Measurements from ENCODE around the gene PRKD3. TPM values are rescaled to one million over a fixed set of nuclear protein-coding genes. Genes with fewer than 3 reads are reported as not detected.

PRKD3 gene
- total and polyA plus RNA-seq, 2 of the 13 experiments (the other 11 are each of a cell fraction or from before 2014, with no cell fraction given) = 11.6 to 38.4 TPM

DNA sequence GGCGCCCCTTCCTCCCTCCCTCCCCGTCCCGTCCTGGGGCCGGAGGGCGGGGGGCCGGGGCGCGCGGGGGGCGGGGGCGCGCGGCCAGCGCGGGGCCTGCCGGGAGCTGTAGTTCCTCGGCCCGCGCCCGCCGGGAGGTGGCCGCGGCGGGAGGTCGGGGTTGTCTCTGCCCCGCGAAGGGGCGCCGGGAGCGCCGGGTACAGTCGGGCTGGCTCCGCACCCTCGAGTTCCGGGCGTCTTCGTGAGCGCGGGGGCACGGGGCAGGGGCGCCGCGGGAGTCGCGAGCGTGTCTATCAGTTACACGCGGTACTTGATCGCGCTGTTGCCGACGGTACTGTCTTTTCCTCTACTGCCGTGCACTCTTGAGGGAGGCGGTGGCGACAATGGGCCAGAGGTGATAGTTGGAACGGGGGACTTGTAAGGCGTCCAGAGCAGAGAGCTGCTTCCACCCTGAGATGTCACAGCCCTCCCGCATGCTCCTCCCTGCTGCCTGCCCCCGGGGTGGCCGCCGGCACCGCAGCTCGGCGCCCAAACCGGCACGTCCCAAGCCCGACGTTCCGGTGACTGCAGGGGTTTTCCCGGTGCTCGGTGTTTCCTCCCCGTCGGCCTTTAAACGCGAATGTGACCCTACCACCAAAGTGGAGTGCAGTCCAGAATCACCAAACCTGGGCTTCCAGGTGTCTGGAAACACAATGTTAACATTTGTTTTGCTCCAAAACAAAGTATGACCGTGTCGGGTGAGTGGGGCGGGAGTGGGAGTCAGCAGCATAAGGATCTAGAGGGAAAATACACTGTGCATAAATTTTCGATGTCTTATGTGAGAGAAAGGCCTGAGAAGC, at the start of gene PRKD3 (continued):
- TF ChIP-seq ZNF615 (CRISPR knock-in tag; IDR thresholded peaks at IDR 0.05; ENCODE audit: borderline replicate concordance) = no peak
- TF ChIP-seq, protein P1, sequence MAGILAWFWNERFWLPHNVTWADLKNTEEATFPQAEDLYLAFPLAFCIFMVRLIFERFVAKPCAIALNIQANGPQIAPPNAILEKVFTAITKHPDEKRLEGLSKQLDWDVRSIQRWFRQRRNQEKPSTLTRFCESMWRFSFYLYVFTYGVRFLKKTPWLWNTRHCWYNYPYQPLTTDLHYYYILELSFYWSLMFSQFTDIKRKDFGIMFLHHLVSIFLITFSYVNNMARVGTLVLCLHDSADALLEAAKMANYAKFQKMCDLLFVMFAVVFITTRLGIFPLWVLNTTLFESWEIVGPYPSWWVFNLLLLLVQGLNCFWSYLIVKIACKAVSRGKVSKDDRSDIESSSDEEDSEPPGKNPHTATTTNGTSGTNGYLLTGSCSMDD (CRISPR knock-in tag; IDR thresholded peaks at IDR 0.05) = no peak
- no peak for TF ChIP-seq NFE2L2 (IDR thresholded peaks at IDR 0.05; ENCODE audit: low read length)
- TF ChIP-seq CBX5 (CRISPR knock-in tag; IDR thresholded peaks at IDR 0.05; ENCODE audit: borderline replicate concordance) = no peak
- no peak for TF ChIP-seq MZF1 (CRISPR knock-in tag; IDR thresholded peaks at IDR 0.05; ENCODE audit: borderline replicate concordance)
- TF ChIP-seq HNRNPL (IDR thresholded peaks at IDR 0.05; ENCODE audit: low read depth, low read length) = no peak
- TF ChIP-seq ZFP1 (CRISPR knock-in tag; IDR thresholded peaks at IDR 0.05) = no peak; the same call in 1 of the 2 replicates
- TF ChIP-seq NR2F1 (CRISPR knock-in tag; IDR thresholded peaks at IDR 0.05) = no peak
- TF ChIP-seq KDM1A (CRISPR knock-in tag; IDR thresholded peaks at IDR 0.05) = no peak
- TF ChIP-seq GATA4 (IDR thresholded peaks at IDR 0.05; ENCODE audit: borderline replicate concordance, low read depth) = no peak
- peak; percentile 60; the same call in 1 of the 2 replicates for TF ChIP-seq ZNF556 (CRISPR knock-in tag; IDR thresholded peaks at IDR 0.05; ENCODE audit: borderline replicate concordance)
- TF ChIP-seq, protein P2, sequence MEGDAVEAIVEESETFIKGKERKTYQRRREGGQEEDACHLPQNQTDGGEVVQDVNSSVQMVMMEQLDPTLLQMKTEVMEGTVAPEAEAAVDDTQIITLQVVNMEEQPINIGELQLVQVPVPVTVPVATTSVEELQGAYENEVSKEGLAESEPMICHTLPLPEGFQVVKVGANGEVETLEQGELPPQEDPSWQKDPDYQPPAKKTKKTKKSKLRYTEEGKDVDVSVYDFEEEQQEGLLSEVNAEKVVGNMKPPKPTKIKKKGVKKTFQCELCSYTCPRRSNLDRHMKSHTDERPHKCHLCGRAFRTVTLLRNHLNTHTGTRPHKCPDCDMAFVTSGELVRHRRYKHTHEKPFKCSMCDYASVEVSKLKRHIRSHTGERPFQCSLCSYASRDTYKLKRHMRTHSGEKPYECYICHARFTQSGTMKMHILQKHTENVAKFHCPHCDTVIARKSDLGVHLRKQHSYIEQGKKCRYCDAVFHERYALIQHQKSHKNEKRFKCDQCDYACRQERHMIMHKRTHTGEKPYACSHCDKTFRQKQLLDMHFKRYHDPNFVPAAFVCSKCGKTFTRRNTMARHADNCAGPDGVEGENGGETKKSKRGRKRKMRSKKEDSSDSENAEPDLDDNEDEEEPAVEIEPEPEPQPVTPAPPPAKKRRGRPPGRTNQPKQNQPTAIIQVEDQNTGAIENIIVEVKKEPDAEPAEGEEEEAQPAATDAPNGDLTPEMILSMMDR (CRISPR knock-in tag; IDR thresholded peaks at IDR 0.05) = no peak
- peak; percentile 54; the same call in 1 of the 2 replicates for TF ChIP-seq ZNF678 (CRISPR knock-in tag; IDR thresholded peaks at IDR 0.05)
- TF ChIP-seq SNAI1 (CRISPR knock-in tag; IDR thresholded peaks at IDR 0.05; ENCODE audit: borderline replicate concordance) = no peak
- 0 out of 2 replicates have a peak, but pooled peaks have one; percentile 33 for TF ChIP-seq GATAD1 (CRISPR knock-in tag; IDR thresholded peaks at IDR 0.05)
- no peak for TF ChIP-seq TMF1 (CRISPR knock-in tag; IDR thresholded peaks at IDR 0.05; ENCODE audit: low read depth)
- TF ChIP-seq, protein P3, sequence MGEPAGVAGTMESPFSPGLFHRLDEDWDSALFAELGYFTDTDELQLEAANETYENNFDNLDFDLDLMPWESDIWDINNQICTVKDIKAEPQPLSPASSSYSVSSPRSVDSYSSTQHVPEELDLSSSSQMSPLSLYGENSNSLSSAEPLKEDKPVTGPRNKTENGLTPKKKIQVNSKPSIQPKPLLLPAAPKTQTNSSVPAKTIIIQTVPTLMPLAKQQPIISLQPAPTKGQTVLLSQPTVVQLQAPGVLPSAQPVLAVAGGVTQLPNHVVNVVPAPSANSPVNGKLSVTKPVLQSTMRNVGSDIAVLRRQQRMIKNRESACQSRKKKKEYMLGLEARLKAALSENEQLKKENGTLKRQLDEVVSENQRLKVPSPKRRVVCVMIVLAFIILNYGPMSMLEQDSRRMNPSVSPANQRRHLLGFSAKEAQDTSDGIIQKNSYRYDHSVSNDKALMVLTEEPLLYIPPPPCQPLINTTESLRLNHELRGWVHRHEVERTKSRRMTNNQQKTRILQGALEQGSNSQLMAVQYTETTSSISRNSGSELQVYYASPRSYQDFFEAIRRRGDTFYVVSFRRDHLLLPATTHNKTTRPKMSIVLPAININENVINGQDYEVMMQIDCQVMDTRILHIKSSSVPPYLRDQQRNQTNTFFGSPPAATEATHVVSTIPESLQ (CRISPR knock-in tag; conservative IDR thresholded peaks at IDR 0.05) = no peak
- TF ChIP-seq, protein P4, sequence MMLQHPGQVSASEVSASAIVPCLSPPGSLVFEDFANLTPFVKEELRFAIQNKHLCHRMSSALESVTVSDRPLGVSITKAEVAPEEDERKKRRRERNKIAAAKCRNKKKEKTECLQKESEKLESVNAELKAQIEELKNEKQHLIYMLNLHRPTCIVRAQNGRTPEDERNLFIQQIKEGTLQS (CRISPR knock-in tag; IDR thresholded peaks at IDR 0.05) = no peak
- TF ChIP-seq, protein P5, sequence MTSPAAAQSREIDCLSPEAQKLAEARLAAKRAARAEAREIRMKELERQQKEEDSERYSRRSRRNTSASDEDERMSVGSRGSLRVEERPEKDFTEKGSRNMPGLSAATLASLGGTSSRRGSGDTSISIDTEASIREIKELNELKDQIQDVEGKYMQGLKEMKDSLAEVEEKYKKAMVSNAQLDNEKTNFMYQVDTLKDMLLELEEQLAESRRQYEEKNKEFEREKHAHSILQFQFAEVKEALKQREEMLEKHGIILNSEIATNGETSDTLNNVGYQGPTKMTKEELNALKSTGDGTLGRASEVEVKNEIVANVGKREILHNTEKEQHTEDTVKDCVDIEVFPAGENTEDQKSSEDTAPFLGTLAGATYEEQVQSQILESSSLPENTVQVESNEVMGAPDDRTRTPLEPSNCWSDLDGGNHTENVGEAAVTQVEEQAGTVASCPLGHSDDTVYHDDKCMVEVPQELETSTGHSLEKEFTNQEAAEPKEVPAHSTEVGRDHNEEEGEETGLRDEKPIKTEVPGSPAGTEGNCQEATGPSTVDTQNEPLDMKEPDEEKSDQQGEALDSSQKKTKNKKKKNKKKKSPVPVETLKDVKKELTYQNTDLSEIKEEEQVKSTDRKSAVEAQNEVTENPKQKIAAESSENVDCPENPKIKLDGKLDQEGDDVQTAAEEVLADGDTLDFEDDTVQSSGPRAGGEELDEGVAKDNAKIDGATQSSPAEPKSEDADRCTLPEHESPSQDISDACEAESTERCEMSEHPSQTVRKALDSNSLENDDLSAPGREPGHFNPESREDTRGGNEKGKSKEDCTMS (CRISPR knock-in tag; conservative IDR thresholded peaks at IDR 0.05) = no peak
